ENCODE data around the gene CMTM7.

Gene CMTM7

DNA sequence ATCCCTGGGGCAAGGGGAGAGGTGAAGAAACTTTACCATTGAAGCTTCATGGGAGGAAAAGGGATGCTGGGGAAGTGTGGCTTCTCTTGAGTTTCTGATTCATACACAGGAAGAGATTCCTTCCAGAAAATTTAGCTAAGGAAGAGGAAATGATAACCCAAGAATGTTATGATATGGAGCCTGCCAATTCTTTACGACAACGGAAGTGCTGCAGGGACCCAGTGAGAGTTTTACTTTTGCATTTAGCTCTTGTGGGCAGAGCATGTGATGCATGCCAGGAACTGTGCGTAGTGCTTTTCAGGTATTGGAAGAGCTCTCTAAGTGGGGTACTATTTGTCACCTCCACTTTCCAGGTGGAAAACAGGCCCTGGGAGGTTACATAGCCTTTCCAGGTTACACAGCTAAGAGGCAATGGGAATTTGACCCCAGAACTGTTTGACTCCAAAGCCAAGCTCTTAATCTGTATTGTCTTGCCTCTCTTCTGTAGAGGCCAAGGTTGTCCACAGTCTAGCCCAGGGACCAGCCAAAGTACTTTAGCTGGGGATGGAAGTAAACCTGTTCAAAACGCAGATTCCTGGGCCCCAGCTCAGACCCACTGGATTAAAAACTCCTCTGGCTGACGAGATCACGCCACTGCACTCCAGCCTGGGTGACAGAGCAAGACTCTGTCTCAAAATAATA, 23.0 kb downstream of the CMTM7 start:
- no peak for DNase-seq

DNA sequence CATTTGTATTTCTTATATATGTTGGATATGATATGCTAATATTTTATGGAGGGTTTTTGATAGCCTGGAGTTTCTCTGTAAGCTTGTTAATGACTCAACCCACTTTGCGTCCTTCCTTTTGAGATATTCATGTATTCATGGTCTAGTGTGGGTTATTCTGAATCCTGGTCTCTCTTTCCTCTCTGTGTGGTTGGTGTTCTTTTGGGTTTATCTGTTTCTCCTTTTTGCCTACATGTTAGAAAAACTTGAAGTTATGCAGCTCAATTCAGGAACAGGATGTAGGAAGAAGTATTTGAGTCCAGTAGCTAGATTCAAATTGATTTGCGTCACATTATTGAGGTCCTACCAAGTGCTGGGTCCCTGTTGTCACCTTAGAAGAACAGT, 28.1 kb downstream of the CMTM7 start:
- DNase-seq = no peak

DNA sequence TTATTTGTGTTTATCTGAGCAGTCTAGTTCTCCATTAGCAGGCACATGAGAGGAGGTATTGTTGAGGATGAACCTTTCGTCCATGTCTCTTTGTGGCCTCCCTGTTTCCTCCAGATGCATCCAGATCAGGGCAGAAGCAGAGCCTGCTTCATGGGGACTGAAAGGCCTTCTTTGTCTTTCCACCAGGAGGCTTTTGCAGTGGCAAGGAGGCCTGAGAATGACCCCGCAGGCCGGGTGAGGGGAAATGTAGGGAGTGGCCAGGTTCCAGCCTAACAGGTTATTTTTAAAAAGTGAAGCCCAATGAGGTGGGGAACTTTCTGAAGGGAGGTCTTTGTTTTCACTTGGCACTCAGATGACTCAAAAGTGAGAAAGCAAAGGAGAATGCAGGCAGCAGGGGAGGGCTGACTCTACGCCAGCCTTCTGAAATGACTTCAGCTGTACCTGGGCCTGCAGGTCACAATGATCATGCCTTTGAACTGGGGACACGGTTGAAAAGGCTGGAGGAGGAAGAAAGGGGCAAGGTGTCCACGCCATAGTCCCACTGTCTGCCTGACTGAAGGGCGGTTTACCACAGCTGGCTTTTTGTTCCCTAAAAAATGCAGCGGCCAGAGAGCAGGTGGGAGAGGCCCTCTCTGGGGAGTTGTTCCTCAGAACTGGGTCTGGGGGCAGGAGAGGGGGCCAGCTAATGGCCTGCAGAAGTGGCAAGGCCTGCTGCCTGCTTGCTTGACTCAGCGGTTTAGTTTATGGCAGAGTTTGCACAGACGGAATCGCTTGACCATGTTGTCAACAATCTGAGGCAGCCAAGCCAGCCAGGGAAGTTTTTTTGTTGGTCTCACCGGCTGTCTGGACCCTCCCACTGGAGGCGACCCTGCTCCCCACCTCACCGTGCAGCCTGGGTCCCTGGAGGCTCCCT, 28.7 kb downstream of the CMTM7 start:
- DNase-seq = no peak

DNA sequence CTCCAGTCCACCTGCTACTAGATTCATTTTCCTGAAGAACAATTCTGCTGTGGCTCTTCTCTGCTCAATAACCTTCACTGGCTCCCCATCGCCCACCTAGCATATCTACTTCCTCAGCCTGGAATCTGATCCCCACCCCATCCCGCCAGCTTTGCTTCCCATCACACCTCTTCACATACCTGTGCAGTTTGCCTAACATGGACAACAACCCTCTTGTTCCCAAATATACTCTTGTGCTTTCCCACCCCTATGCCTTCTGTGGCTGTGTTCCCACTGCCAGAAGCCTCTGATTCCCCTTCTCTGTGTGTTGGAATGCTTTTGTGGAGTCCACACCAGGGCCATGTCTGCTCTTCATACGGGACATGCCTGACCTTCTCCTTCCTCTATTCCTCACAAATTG, 29.5 kb downstream of the CMTM7 start:
- DNase-seq = no peak

DNA sequence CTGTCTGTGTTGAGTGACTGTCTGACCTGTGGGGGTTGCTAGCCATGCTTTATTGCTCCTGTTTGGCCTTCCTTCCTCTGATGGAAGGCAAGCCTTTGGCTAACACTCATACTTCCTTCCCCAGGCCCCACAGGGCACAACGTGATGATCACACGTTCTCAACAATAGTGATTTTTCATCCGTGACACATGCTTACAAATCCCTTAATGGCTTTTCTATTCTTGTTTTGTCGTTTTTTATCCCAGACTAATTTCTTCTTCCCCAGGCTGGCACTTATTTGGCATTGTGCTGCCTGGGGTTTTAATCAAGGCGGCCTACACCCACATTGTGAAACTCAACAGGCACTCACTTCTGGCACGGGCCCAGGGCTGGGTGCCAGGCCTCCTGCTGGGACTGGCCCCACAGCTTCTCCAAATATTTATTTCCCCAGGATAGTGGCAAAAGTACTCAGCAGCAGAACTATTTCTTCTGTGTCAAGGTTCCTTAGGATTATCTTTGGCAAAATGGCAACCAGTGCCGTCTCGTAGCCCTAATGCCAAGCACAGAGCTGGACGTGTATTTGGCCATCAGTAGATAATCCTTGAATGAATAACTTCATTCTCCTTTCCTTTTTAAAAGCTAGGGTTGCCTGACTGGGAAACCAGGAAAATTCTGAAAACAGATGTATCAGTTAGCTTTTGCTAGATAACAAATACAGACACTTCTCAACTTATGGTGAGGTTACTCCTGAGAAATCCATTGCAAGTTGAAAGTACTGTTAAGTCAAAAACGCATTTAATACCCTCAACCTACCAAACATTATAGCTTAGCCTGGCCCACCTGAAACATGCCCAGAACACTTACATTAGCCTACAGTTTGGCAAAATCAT, 30.6 kb downstream of the CMTM7 start:
- DNase-seq = peak; percentile 32

DNA sequence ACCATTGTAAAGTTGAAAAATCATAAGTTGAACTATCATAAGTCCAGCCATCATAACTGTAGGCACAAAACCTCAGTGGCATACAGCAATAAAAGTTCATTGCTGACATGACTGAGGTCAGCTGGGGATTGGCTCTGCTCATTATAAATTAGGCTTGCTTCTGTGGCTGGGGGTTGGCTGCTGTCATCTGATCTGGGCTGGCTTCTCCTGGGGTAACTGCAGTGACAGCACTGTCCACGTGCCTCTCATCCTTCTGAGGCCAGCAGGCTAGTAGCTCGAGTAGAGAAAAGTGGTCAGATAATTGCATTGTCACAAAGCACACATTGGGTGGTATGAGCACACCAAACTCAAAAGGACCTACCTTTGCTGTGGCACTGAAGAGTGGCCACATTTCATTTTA, 31.3 kb downstream of the CMTM7 start:
- DNase-seq = no peak

DNA sequence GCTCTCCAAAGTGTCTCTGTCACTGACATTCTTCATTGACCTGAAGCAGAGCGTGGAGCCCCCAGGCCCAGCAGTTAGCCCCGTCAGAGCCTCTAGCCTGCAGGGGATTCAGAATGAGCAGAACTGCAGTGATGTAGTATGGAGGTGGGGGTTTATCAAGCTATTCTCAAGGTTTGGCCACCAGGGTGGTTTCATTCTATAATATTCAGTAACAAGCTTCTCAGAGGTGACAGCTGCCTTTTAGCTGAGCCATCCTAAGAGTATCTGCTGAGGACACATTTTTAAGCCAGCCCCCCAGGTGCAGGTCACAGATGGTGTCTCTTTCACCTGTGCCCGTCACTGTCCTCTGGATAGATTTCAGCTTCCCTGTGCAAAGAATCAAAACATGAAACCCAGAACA, 31.9 kb downstream of the CMTM7 start:
- no peak for DNase-seq

DNA sequence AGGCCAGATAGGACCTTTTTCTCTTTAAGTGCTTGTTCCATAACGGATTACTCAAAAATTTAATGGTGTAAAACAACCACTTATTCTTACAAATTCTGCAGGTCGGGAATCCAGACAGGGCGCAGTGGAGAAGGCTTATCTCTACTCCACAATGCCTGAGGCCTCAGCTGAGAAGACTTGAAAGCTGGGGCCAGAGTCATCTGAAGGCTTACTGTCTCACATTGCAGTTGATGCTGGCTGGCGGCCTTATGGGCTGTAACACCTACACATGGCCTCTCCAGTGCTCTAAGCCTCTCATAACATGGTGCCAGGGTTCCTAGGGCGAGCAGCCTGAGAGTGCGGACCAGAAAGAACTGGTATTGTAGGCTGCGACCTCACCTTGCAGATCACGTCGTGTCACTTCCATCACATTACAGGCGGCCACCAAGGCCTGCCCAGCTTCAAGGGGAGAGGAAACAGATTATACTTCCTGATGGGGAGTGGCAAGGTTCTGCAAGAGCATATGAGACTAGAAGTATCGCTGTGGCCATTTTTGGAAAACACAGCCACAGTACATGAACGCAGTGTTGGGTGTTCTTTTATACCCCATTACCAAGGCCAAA, 32.4 kb downstream of the CMTM7 start:
- DNase-seq = no peak

DNA sequence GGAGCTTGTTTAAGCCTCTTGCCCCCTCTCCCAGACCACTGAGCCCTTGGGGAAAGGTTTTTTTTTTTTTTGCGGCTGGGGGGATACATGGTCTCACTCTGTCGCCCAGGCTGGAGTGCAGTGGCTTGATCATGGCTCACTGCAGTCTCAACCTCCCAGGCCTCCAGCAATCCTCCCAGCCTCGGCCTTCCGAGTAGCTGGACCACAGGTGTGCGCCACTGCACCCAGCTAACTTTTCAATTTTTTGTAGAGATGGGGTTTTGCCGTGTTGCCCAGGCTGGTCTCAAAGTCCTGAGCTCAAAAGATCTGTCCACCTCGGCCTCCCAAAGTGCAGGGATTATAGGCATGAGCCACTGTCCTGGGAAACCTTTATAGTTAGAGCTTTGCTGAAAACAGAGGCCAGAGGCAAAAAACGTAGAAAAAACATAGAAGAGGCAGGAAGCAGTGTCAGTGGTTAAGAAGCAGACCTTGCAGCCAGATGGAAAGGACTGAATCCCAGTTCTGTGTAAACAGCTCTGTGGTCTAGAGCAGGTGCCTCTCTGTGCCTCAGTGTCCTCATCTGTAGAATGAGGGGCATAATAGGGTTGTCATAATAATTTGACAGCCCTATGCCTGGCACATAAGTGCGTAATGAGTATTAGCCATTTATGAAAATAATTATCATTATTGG, 33.1 kb downstream of the CMTM7 start:
- DNase-seq = no peak

DNA sequence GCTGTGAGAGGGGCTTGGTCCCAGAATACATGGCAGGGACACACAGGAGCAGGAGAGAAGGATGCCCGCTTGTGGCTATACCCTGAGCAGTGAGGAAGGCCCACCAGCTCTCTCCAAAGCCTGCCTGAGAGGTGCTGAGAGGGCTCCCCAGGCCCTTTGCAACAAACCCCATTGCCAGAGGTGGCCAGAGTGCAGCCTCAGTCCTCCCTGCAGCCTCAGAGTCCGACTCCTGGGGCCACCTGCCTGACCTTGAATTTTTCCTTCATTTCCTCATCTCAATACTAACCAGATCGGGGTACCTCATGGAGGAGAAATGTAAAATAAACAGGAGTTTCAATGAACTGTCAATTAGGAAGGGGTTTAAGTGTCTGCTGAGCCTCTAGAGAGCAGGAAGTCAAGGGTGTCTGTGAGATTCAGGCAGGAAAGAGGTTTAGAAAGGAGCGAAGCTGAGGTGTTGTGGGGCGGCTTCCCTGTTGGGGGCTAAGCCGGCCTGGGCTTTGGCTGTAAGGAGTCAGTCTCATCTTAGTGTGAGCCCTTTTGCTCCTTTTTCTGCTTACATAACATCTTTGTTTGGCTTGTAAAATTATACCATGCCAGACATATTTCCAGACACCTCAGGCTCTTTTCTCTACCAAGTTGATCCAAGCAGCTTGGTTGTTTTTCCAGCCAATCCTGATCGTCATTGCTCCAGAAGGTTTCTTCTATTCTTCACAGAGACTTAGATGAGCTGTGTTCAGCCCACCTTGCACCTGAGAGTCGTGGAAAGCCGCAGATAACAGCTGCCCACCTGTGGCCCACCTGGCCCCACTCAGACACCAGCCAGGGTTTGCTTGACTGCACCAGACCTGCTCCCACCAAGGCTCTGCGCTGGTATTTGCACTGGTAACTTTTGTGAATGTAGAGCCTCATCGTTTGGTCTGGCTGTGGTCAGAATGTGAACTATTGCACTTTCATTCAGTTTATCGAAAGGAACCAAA, 36.7 kb downstream of the CMTM7 start:
- no peak for DNase-seq

DNA sequence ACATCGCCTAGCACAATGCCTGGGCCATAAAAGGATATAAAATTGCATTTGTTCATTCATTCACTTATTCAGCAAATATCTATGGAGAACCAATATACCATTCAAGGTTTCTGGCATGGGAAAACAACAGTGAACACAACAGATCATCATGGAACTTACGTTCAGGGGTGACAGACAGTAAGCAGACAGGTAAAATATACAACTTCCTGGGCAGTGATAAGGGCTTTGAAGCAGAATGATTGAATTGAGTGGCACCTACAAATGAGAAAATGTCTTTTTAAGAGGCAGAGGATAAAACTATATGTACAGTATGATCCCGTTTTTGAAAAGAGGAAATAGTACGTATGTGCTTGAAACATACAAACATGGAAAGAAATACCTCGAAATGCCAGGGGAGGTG, 39.2 kb downstream of the CMTM7 start:
- DNase-seq = no peak

DNA sequence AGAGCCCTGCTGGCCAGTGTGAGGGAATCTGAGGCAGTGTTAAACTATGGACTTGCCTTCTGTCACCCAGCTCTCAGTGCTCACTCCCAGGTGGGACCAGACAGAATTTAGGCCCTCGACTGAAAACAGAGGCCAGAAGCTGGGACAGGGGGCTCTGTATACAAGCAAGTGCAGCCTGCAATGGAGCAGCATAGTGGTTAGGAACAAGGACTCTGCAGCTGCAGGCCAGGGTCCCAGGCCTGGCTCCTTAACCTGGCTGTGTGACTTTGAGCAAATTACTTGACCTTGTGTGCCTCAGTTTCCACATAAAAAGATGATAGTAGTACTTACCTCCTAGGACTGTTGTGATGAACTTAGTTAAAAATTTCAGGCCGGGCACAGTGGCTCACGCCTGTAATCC, 39.8 kb downstream of the CMTM7 start:
- no peak for DNase-seq

DNA sequence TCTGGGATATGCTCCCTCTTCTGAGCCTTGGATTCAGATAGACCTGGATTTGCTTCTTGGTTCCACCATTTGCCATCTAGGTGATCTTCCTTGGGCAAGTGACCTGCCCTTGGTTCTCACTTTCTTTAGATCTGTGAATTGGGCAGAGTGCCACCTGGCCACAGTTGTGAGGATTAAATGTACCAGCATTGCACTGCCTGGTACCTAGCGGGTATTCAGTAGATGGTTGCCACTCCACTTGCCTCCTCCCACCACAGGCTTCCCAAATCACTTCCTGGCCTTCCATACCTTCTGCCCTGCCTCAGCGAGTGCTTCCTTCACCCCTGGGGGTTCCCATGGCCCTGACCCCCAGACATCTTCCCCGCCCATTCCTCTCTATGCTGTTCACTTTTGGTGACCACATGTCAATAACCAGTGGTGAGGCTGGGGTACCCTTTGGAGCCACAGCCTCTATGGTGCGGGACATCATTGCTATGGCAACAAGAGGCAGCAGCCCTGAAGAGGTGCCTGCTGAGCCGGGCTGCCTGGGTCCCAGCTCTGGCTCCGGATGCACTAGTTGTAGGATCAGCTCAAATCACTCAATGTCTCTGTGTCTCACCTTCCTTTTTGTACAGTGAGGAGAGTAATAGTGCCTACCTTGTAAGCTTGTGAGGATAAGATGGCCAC, 40.5 kb downstream of the CMTM7 start:
- DNase-seq = no peak

DNA sequence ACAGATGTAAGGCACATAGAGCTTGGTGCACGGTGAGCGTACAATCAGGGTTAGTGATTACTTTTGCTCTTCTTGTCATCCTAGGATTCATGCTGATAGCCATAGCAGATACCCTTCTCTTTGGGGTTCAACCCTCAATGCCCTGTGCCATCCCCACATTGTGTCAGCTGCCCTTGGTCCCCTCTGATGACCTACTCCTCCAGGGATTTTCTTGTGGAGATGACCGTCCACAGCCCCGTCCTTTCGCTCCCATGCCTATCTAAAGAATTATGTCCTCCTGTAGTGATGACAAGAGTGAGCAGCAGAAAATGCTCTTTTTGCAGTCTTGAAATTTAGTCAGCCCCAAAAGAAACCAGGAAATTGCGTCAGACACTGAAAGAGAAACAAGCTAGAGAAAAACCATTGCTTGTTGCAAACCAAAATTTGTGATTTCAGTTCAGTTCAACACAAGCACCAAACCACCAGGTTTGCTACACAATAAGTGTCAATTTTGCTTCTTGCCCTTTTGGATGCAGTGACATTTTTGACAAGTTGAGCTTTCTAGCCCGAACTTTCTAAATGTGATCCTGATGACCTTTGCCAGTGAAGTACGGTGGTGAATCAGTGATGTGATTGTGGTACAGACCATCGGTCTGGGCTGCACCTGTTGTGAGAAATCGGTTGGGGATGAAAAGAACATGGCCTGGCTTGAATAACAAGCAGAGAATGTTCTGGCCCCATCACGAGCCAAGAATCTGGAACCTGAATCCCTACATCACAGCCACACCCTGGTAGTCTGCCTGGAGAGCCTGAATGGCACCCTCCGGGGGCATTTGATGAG, 41.3 kb downstream of the CMTM7 start:
- no peak for DNase-seq

DNA sequence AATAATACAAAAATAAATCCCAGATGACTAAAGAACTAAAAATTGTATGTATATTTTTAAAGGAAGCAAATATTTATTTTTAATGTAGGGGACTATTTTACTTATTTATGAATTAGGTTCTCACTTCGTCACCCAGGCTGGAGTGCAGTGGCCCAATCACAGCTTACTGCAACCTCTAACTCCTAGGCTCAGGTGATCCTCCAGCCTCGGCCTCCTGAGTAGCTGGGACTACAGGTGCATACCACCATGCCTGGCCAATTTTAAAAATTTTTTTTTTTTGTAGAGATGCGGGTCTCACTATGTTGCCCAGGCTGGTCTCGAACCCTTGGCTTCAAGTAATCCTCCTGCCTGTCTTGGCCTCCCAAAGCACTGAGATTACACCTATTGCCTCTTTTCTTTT, 42.6 kb downstream of the CMTM7 start:
- no peak for DNase-seq

DNA sequence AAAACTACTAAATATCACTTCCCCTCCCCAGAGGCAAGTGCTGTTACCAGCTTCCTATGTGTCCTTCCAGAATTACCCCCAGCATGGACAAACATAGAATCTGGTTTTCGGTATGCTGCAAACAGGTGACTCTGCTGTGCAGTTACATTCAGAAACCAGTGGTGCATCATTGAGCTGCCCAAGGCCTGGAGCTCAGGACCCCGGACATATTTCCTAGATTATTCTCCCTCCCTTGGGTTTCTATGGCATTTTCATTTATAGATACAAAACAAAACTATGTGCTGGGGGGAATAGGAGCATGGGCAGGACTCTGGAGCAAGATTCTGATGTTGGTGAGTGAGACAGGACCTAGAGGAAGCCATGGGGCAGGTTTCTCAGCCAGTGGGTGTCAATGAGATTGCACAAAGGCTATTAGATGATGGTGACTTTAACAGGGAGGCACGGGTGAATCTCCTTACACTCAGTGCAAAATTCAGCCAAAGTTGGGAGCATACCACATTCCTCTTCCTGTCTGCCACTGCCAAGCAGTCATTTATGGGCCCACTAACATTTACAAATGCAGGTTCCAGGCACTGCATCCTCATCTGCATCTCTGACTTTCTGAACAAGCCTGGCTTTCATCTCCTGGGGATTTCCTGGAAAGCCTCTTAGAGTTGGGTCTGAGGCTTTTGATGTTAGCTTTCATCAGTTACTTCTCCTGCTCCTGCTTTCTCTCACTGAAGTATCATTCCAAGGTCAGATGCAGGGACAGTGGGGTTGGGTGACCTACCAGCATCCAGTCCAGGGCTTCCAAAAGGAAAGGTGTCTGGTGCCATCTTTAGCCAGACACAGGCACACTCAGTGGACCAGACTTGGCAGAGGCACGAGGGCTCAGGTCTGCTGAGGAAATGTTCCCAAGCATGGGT, 44.5 kb downstream of the CMTM7 start:
- DNase-seq = no peak

DNA sequence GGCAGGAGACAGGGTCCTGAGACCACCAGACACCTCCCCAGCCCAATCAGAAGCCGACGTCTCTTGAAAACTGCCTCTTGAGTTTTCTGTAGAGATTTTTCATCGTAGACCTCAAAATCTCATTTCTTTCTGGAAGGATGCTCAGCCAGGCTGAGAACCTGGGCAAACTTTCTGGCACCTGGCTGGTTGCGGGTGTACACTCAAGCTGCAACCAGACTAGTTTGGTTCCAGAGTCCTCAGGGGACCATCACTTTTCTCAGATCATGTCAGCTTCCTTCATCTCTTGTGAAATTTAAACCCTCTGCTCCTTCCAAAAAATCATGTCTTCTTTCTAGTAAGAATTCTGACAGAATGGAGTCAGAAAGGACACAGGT, 45.1 kb downstream of the CMTM7 start:
- DNase-seq = no peak

DNA sequence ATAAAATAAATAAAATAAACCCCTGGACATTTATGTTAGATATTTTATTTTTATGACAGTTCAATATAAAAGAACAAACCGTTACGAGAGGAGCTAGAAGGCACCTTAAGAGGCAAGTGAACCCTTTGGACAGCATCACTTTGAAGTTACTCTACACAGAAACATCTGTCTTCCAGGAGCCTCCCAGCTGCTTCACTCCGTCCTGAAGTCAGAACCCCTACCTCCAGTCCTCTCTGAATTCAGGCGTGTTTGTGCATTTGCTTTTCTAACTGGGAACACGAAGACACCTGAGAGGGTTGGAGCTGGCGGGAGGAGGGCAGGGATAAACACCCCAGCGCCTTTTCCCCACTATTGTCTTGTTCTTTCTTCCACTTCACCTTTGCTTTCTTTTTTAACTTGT, 46.2 kb downstream of the CMTM7 start:
- DNase-seq = no peak
